MCF 10A (cell line): ENCODE data around the gene HMGN2. TPM values are rescaled to one million over a fixed set of nuclear protein-coding genes. Genes with fewer than 3 reads are reported as not detected.
A peak's percentile ranks its signal among the peaks of the same experiment; 100 is the strongest.

Source experiments
- BruUV-seq: library from RNA; stranded (reverse); fragments of 400-500 nt; replicated peaks from 2 replicates; lab custom pipeline; 2021; lab: Mats Ljungman, UMichigan
- CTCF ChIA-PET: fragments of 300-600 bp; sonication (Branson Sonifier 250); formaldehyde crosslinking; extraction: SDS; loops from one replicate; lab custom pipeline; 2021; ENCODE audit warnings: antibody characterized with exemption, inconsistent platforms; lab: Yijun Ruan, JAX
- POLR2A ChIA-PET: fragments of 300-600, 350-650 bp; sonication (Branson Sonifier 250); formaldehyde crosslinking; extraction: SDS; loops from one replicate; lab custom pipeline; 2020; ENCODE audit warnings: antibody characterized with exemption, inconsistent platforms; lab: Yijun Ruan, JAX
- DNase-seq: peaks from one replicate; pipeline ENCODE4 v3.0.0-alpha.2; 2018; ENCODE audit not compliant: unreplicated experiment
- H3K27ac Mint-ChIP-seq: one replicate; pipeline ENCODE4 v1.8.0; 2022; ENCODE audit warnings: mild to moderate bottlenecking, low read depth, mixed read lengths; ENCODE audit not compliant: unreplicated experiment
- H3K27me3 Mint-ChIP-seq: one replicate; pipeline ENCODE4 v1.8.0; 2022; ENCODE audit warnings: mixed read lengths; ENCODE audit not compliant: insufficient read depth, unreplicated experiment
- H3K36me3 Mint-ChIP-seq: one replicate; pipeline ENCODE4 v1.8.0; 2022; ENCODE audit warnings: mild to moderate bottlenecking, moderate library complexity, mixed read lengths; ENCODE audit not compliant: insufficient read depth, unreplicated experiment
- H3K4me1 Mint-ChIP-seq: one replicate; pipeline ENCODE4 v1.8.0; 2022; ENCODE audit warnings: mixed read lengths; ENCODE audit not compliant: insufficient read depth, unreplicated experiment
- H3K4me3 Mint-ChIP-seq: one replicate; pipeline ENCODE4 v1.8.0; 2022; ENCODE audit warnings: mild to moderate bottlenecking, moderate library complexity, mixed read lengths; ENCODE audit not compliant: unreplicated experiment
- H3K9me3 Mint-ChIP-seq: one replicate; pipeline ENCODE4 v1.8.0; 2022; ENCODE audit warnings: mixed read lengths; ENCODE audit not compliant: unreplicated experiment
- intact Hi-C: fragments of 100-400 bp; cut with micrococcal nuclease; formaldehyde crosslinking; loops from 2 replicates; pipeline ENCODE4 v1.14.1; 2022
- total RNA-seq: library from RNA; stranded (reverse); gene quantifications from 2 replicates; pipeline ENCODE4 v1.2.3, GENCODE V29; 2022
- TF ChIP-seq, protein P1 (sequence below): fragments of 200-600 bp; IDR thresholded peaks from one replicate; pipeline ENCODE4 v1.8.0; 2022; ENCODE audit warnings: antibody characterized with exemption, mild to moderate bottlenecking; ENCODE audit not compliant: unreplicated experiment

Gene HMGN2
- total RNA-seq, 1 experiment from 2014 or later: 364 TPM

DNA sequence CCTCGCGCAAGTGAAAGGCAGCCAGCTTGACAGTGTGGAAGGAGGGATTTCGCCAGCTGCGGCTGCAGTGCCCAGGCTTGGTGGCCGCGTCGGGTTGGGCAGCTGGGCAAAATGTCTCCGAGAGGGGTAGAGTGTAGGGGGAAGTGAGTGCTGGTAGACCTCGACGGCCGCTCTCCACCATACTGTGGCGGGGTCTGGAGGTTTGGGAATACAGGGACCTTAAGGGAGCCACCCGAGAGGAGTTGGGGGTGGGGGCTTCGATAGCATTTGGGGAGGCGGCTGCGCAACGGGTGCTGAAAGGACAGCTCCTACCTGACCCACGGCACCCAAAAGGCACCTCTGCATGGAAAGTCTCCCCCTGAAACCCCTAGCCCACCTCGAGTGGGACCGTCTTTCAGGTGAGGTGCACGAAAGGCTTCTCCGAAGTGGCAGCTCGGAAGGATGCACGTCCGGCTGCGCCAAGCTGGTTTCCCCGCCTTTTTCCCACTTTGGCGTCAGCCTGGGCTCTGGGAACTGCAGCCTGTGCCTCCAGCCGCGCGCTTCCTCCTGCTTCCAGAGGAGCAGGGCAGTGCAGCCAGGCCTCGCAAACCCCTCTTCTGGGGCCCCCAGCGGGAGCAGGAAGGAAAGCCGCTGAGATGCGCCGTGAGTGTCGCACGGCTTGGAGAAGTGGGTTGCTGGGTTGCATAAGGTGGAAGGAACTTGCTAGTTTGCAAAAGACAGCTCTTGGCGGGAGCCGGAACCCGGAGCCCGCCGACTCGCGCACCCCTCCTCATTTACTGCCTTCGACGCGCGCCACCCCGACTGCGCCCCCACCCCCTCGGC lies 531 bp upstream of the HMGN2 start:
- POLR2A ChIA-PET: interaction anchor here (0.6 to 5.1 kb wide), 20 partner anchors 9 to 762 kb away, joined by 3 to 41 read pairs (median 4); partner anchors contain the start of genes DHDDS, PIGV and RPS6KA1
- CTCF ChIA-PET: interaction anchor here (0.6 to 2.5 kb wide), 4 partner anchors 10 to 343 kb away, joined by 3 to 9 read pairs (median 3); no protein-coding TSS in a partner anchor
- peaks cover 58% of the 10 kb centered on the region for H3K36me3 Mint-ChIP-seq

DNA sequence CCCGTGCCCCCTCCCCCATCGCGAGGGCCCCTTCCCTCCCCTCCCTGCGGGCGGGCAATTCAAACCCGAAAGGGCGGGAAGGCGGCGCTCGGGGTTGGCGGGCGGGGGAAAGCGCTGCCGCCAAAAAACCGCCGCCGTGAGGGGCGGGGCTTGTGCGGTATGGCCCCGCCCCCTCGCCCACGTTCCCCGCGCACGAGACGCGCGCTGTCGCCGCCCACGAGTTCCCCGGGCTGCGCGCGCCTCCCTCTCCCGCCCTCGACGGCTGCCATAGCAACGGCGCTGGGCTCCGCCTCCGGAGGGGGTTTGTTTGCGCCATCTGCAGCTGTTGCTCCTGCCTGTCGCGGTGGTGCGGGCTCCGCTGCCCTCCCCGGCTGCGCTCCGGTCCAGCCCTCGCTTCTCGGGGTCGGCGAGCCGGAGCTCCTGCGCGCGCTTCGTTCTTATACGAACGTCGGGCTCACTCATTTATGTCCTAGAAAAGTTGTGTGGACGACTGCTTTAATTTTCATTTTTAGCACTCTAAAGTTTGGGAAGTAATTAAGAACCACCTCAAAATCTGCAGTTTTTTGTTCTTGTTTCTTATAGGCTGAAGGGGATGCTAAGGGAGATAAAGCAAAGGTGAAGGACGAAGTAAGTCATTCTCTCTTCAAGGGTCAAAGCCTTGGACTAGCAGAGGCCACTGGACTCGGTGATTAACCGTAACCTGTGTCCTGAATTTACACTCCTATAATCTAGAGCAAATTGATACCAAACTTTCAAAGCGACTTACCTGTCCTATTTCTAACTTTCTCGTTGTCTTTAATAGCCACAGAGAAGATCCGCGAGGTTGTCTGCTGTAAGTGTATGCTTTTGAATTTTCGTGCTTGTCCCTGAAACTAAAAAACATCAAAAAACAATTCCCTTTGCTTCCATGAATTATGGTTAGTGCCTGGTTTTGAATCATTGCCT lies 933 bp downstream of the HMGN2 start:
- CTCF ChIA-PET: interaction anchor here (0.5 kb wide), 1 partner anchor 476 kb away, joined by 4 read pairs; no protein-coding TSS in a partner anchor
- POLR2A ChIA-PET: interaction anchor here (0.5 to 5.1 kb wide), 12 partner anchors 8 to 391 kb away, joined by 3 to 41 read pairs (median 7); partner anchors contain the start of genes DHDDS, PIGV and RPS6KA1
- TSS peak; percentile 44 for BruUV-seq
- H3K4me1 Mint-ChIP-seq: peaks cover 29% of the 10 kb centered on the region
- no peaks in the 10 kb centered on the region for H3K27me3 Mint-ChIP-seq
- H3K9me3 Mint-ChIP-seq: no peaks in the 10 kb centered on the region
- peak; percentile 91 for DNase-seq
- intact Hi-C loops: loop anchor here (2.0 to 5.0 kb wide), 2 partner anchors 41 to 58 kb away; partner anchors contain the start of gene DHDDS
- H3K27ac Mint-ChIP-seq: peak overlapping the region; percentile 49
- H3K4me3 Mint-ChIP-seq: peak overlapping the region; percentile 85
- H3K36me3 Mint-ChIP-seq: peaks cover 58% of the 10 kb centered on the region
- TF ChIP-seq, protein P1, sequence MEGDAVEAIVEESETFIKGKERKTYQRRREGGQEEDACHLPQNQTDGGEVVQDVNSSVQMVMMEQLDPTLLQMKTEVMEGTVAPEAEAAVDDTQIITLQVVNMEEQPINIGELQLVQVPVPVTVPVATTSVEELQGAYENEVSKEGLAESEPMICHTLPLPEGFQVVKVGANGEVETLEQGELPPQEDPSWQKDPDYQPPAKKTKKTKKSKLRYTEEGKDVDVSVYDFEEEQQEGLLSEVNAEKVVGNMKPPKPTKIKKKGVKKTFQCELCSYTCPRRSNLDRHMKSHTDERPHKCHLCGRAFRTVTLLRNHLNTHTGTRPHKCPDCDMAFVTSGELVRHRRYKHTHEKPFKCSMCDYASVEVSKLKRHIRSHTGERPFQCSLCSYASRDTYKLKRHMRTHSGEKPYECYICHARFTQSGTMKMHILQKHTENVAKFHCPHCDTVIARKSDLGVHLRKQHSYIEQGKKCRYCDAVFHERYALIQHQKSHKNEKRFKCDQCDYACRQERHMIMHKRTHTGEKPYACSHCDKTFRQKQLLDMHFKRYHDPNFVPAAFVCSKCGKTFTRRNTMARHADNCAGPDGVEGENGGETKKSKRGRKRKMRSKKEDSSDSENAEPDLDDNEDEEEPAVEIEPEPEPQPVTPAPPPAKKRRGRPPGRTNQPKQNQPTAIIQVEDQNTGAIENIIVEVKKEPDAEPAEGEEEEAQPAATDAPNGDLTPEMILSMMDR: no peak

More for the DNA sequence above, 531 bp upstream of the HMGN2 start:
- DNase-seq: peak; percentile 64
- Mint-ChIP-seq H3K4me1 (peaks cover 38% of the 10 kb centered on the region), H3K9me3 (no peaks in the 10 kb centered on the region), H3K27ac (peak overlapping the region; percentile 69), H3K4me3 (peak overlapping the region; percentile 85), H3K27me3 (no peaks in the 10 kb centered on the region)
- intact Hi-C loops: loop anchor here (2.0 to 5.0 kb wide), 2 partner anchors 39 to 59 kb away; partner anchors contain the start of gene DHDDS
- TF ChIP-seq, protein P1: no peak
- TSS peak; percentile 44 for BruUV-seq

DNA sequence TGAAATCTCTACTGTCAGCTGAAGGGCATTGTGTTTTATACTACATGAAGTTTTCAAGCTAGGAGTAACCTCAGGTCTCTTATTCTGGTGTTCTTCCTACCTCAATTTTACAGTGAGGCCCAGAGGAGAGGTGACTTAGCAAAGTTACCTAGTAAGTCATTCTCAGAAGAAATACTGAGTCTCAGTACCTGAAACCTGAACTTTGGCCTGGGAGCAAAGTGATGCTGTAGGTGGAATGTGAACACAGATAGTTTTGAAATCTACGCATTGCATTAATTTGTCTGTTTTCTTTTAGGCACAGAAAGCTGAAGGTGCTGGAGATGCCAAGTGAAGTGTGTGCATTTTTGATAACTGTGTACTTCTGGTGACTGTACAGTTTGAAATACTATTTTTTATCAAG lies 2.6 kb downstream of the HMGN2 start:
- peaks cover 55% of the 10 kb centered on the region for H3K36me3 Mint-ChIP-seq
- no peak for DNase-seq
- CTCF ChIA-PET: interaction anchor here (0.6 kb wide), 1 partner anchor 153 kb away, joined by 3 read pairs; no protein-coding TSS in a partner anchor
- POLR2A ChIA-PET: interaction anchor here (0.6 to 5.1 kb wide), 3 partner anchors 42 to 292 kb away, joined by 3 to 29 read pairs (median 3); partner anchors contain the start of gene RPS6KA1
- no peak overlapping the region for H3K27ac Mint-ChIP-seq
- BruUV-seq: no TSS peak
- no peak overlapping the region for H3K4me3 Mint-ChIP-seq
- no peaks in the 10 kb centered on the region for H3K27me3 Mint-ChIP-seq
- intact Hi-C loops: loop anchor here (5.0 kb wide), 1 partner anchor 43 kb away; the partner anchor contains the start of gene DHDDS
- TF ChIP-seq, protein P1: no peak
- no peaks in the 10 kb centered on the region for H3K9me3 Mint-ChIP-seq
- H3K4me1 Mint-ChIP-seq: peaks cover 18% of the 10 kb centered on the region
